LoVo (cell line): ENCODE data around the gene FBXO48.
"Not testable (repeated sequence)": the region's sequence is repeated elsewhere in the genome, so short reads cannot be mapped to it uniquely, and the experiment has no call there.

Experiments
- DNase-seq: peaks from one replicate; pipeline ENCODE4 v3.0.0-alpha.2; 2016; ENCODE audit warnings: low spot score

The FBXO48 gene

DNA sequence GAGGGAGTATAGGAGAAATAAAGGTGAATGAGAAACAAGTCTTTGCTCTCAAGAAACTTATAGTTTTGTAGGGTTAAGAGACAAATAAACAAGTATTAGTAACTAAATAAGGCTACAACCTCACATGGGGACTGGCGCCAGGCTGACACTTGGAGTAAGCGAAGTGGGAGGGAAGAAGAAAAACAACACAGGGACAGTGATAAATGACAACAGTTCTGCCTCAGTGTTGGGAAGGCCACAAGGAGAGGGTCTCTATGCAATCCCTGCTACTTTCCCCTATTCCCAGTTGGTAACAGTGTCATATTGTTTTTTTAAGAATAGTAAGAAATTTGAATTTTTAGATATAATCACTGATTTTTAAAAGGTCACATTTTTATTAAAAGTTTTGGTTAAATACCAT lies 4.3 kb upstream of the FBXO48 start:
- DNase-seq = no peak

DNA sequence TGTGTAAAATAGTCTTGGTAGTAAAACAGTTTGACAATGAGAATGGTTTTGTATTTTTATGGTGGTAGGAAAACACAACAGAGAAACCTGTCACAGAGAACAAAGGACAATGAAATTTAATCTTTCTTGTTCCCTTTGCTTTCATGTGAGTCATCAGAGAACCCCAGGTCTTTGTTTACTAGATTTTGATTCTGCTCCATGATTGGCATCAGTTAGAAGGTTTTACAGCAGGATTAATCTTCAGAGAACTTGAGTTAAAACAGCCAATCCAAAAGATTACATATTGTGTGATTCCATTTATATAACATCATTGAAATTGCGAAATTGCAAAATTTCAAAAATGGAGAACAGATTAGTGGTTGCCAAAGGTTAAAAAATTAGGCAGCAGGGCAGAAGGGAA lies 2.8 kb upstream of the FBXO48 start:
- no peak for DNase-seq

DNA sequence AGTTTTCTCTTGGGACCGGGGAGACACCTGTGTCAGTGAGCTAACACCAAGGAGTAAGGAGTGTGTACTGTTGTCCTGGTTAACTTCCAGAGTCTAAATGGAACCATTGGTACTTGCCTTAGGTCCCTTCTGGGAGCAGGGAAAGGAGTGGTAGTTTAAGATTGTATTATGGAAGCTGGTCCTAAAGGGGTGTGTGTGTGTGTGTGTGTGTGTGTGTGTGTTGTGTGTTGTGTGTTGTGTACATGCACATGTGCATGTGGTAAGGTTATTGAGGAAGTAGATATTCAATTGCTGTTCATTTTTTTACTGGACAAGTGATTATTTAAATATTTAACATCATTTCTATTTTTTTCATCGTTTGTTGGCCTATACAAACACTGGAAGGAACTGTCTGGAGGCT lies 1.7 kb upstream of the FBXO48 start:
- DNase-seq = no peak

DNA sequence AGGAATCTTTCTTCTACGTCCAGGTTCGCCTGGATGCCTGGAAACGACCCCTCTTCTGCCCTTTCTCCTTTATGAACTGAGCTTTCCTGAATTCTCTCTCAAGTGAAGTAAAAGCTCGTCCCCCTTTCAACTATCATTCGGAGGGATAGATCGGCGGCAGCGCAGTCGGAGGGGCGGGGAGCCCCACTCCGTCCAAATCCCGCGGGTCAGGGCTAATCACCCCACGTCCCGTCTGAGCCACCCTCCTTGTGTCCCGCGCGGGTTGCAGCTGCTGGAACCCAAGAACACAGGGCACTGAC lies 367 bp downstream of the FBXO48 start:
- DNase-seq = no peak

DNA sequence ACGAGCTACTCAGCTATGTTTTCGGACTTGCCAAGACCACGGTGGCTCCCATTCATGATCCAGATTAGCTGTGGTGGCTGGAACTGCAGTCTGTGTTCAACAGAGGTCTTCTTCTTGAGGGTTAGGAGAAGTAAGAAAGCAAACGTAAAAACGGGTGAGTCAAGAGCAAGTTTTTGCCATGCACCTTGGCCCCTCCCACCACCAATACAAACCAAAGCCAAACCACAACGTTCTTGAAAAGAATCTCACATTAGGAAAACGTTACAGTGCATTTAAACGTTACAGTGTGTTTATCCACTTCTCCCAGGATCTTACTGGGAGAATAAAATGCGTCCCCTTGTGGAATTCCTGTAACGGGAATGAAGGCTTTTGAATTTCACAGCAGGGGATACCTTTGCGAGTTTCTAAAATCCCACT lies 725 bp downstream of the FBXO48 start:
- DNase-seq = no peak

DNA sequence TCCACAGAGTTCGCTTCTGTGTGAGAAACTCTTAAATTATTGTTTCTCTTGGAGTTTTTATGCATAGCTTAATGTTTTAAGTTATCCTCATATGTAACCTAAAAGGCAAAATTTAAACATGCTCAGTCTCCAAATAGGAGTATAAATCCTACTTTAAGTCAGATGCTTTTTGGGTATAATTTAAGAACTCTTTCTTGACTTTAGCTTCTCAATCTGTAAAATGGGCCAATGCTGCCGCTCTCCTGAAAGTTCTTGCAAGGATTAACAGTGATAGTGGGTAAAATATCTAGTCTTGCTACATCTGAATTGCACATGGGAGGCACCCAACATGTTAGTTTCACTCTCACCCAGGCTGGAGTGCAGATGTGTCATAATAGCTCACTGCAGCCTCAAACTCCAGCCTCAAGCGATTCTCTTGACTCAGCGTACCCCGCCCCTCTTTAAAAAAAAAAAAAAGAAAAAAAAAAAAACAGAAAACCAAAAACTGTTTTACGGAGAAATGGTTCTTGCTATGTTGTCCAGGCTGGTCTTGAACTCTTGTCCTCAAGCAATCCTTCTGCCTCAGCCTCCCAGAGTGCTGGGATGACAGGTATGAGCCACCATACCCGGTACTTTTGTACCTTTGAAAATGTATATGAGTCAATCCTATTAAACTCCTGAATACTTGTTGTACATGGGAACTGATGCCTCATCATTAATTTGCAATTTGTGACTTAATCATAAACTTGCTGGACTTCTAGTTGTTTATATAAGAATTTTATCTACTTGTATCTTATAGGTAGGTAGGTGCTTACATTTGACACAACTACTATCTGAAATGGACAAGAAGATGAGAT lies 1.8 kb downstream of the FBXO48 start:
- DNase-seq = no peak

DNA sequence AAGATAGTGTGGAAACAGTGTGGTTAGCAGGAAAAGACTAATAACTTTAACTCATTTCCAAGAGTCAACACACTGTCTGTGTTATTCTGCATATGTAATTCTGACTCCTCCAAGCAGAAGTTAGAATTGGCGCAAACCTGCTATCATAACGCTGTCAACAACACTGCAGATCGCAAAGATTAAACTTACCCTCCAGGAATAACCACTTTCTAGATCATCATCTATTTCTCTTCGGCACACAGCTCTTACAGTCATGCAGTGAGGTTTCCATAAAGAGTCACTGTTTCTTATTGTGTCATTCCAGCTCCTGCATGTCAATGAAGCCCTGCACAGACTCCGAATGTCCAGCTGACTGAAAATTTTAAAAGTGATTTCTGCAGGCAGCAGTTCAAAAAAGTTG lies 2.4 kb downstream of the FBXO48 start:
- DNase-seq = no peak

DNA sequence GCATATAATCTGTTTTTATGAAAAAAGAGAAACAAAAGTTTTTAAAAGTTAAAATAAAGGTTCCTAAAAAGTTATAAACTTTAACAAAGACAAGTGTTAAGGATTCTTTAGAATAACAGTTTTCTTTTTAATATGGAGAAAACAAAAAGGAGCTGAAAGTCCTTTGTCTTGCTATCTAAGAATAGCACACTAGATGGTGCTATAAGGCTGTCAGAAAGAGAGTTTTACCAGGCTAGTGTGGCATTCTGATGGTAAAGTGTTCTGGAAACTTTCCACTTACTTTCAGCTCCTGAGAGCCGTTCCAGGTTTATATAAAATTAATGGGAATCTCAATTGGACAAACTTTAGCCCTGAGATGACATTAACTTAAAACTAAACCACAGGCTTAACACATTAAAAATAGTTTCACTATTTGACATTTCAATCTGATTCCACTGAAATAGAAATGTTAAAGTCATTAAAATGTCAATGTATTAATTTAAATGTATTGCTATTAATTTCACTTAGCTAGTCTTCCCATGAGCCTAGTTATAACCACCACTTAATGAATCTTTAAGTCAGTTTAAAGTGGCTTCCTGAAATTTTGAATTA lies 3.7 kb downstream of the FBXO48 start:
- DNase-seq = peak; percentile 63

DNA sequence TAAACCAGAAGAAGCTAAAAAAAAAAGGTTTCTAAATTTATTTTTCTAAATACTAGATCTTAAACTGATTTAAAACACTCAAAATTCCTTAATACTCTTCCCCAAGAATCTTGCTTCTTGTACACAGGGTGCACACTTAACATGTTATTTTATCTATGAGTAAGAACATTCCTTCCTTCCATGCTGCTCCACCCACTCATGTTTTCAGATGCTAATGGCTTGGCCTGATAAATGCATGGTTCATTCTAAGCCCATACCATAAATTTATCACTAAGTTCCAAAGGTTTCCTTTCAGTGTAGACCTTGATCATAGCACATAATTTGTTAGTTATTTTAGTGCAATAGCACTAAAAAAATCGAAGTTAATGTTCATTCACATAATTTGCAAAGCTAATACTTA lies 8.1 kb downstream of the FBXO48 start:
- DNase-seq = no peak

DNA sequence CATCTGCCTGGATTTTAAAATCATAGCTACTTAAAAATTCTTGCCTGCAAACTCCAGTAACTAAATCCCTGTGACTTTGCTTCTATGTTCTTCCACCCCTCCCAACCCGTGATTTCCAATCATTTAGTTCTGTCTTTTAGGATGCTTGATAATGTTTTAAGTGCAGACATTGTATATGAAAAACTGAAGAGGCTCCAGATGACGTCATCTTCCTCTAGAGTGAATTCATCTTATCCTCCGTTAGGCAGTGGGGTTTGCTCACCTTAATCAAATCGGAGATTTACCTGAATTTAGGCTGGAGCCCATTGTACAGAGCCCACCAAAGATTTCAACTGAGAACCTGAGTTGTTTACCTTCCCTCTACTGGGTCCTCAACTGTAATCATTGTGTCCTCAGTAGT lies 10.9 kb downstream of the FBXO48 start:
- no peak for DNase-seq

DNA sequence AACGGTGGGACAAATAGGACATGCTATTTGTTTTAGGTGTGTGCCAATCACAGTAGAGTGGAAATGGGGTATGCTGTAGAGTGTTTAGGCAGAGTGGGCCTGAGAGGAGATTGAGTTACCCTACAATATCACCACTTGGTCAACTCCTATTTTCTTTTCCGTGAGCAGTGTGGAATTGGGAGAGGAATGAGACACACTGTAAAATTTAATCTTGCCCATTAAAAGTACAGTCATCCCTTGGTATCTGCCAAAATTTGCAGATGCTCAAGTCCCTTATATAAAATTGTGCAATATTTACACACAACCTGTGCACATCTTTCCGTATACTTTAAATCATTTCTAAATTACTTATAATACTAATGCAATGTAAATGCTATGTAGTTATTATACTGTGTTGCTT lies 12.4 kb downstream of the FBXO48 start:
- no peak for DNase-seq

DNA sequence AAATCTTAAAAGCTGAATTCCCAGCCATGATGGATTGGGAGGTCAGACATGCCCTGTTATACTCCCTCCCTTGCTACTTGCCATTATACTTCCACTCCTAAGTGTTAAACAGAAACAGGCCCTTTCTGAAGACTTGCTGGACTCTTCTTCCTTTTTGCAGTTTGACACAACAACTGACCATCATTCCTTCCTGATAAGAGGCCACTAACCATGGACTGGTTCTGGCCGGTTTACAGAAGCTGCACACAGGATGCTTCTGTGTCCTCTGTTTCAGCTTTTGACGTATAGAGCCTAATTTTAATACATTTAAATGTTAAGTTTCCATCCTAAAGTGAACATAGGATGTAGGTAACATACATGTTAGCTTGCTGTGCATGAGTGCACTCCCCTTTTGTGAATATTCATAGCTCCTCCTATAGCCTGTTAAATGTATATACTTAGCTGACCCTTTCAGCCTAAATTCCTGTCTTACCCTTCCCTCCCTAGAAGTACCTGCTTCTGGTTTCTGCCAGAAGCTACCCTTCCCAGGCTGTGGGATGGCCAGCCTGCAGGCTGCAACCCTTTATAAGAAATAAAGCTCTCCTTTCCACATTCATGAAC lies 13.2 kb downstream of the FBXO48 start:
- DNase-seq = no peak

DNA sequence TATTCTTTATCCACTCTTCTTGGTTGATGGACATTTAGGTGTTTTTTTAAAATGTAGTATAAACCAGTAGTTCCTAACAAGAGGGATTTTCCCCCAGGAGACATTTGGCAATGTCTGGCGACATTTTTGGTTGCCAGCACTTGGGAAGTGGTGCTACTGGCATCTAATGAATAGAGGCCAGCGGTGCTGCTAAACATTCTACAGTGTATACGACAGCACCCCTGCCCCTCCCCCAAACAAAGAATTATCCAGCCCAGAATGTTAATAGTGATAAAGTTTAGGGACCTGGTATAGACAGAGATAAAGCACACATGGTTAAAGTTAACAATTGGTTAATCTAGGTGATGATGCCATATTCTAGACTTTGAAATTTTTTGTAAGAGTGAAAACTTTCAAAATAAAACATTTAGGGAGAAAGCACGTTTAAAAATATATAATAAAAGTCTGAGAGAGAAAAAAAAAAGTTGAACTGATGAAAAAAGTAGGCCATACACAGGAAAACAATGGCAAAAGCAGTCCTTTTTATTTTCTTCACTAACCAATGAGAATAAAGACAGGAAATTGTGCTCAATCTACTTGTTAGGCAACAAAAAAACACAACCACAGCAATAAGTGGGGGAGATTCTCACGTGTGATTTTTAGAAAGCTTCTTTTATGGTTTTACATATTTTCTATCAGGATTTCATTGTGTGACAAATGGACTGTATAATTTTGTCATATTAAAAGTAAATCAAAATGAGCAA lies 14.8 kb downstream of the FBXO48 start:
- no peak for DNase-seq

DNA sequence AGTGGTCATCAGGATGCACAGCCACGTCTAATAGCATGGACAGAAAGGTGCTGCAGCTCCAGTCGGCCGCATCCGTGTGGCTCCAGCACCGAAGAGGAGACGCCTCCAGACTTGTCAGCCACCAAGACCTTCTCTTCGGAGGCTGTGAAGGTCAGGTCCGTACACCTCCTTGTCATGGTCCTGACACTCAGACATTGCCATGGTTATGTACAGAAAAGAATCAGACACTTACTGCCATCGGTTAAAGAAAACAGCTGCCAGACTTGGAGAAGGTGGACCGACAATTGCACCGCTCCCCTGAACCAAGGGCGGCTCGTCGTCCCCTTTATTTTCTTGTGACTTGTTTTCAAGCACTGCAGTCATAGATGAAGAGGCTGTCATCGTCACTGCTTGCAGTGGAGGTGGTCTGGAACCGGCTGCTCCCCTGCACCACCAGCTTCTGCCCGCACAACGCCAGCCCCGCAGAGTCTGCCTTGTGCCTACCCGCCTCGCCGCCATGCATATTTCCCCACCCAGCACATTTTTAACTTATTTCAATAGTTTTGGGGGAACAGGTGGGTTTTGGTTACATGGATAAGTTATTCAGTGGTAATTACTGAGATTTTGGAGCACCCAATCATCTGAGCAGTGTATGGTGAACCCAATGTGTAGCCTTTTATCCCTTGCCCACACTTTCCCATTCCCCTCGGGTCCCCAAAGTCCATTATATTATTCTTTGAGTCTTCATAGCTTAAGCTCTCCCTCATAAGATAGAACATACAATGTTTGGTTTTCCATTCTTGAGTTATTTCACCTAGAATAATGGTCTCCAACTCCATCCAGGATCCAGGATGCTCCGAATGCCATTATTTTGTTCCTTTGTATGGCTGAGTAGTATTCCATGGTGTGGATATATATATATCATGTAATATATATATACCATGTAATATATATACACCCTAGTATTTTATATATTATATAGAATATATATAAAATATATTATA lies 18.1 kb downstream of the FBXO48 start:
- DNase-seq = no peak

DNA sequence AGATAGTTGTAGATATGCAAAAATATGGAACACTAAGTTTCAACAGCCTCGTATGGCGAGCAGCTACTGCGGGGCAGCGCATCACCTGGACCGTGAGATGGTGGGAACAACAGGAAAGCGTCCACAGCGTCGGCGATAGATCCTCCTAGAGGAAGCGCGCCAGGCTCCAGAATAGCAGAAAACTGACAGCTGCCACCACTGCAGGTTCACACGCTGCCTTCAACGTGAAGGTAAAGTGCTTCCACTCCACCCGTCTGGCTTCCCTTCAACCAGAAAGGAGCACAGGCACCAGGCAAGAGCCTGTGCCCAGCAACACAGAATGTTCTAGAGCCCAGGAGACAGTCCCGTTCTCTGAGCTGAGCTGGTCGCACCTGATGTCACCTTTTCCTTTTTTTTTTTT lies 20.0 kb downstream of the FBXO48 start:
- no peak for DNase-seq

DNA sequence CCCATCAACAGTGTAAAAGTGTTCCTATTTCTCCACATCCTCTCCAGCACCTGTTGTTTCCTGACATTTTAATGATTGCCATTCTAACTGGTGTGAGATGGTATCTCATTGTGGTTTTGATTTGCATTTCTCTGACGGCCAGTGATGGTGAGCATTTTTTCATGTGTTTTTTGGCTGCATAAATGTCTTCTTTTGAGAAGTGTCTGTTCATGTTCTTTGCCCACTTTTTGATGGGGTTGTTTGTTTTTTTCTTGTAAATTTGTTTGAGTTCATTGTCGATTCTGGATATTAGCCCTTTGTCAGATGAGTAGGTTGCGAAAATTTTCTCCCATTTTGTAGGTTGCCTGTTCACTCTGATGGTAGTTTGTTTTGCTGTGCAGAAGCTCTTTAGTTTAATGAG lies 20.7 kb downstream of the FBXO48 start:
- DNase-seq = not testable (repeated sequence)

DNA sequence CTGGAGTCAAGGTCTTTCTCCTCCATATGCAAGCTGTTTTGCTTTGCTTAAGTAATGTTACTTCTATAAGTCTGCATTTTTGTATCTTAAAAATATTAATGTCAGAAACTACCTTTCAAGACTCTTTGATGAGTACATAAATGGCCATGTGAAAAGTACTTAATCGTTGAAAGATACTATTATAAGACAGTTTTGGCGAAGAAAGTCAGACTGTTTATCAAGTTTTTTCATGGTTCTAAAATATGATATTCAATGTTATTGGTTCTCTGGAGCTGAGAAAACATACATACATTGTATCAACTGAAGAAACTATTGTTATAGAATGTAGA lies 25.1 kb downstream of the FBXO48 start:
- no peak for DNase-seq

DNA sequence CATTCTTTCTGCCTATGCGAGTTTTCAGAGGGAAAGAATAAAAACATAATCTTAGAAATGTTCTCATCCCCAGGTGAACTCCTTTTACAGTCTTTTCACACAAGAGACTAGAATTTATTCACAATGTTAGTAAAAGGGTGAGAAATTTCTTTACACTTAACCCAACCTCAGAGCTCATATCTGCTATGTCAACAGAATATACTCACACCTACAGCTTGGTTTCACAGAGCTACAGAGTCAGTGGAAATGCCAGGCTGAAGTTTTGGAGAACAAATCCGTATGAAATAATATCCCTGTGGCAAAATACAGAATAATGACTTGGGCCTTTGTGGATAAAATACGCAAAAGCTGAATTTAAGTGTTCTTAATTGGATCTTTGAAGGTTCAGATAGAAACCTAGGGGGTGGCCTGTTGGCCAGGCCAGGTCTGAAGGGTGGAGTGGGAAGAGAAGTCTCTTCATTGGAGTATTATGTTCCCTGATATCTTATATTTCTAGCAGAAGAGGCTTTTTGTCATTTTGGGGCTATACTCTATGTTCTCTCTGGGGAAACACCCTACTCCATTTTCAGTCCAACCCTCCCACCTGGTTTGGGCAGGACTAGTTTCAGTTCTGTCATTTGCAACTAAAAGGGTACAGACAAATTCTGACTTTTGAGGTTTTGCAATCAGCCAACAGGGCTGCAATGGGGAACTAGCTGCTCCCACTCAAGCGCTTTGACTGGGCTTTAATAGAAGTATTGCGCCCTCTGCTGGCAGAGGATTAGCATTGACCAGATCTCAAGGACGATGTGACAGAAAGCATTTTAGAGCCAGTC lies 25.7 kb downstream of the FBXO48 start:
- DNase-seq = peak; percentile 85

DNA sequence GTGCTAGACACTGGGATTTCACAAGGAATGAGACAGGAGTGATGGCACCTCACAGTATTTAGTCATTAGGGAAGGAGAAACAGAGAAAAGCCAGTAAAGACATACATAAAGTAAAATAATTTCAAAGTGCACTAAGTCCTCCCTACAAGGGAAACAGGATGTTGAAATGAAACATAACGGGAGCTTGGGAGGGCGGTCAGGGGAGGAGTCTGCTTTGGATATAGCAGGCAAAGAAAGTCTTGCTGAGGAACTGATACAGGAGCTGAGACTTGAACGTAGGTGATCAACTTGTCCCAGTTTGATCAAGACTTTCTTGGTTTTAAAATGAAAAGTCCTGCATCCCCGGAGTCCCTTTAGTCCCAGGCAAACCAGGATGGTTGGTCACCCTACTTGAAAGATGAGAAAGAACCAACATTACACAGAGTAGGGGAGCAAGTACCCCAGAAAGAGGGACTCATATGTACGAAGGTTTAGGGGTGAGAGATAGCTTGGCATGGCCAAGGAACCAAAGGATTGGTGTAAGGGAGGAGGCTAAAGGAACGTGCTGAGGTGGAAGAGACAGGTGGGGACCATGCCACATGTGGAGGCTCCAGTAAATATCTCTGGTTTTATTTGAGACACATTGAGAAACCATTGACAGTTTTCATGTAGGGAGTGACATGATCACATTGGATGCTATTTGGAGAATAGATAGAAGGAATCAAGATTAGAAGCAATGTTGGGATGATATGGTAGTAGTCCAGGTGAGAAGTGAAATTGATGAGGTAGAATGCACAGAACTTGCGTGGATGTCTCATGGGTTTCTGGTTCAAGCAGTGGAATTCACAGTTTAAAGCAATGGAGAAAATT lies 28.4 kb downstream of the FBXO48 start:
- no peak for DNase-seq

DNA sequence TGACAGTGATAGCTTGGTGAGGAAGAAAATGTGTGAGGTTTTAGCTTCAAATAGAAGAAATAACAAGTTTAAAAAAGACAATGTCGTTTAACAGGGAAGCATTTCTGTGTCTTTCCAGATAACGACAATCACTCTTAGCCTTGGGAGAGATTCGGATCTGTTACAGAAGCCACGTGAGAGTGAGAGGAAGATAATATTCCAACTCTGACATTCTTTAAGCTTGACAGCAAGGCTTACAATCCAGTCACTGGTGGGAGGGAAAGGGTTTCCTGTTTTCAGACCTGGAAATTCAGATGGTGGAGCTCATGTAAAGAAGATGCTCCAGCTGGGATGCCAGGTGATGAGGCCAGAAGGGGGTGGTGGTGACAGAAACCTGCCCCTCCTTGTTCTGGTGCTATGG lies 30.8 kb downstream of the FBXO48 start:
- DNase-seq = no peak
